Urinary bladder (tissue), 4 donors: ENCODE measurements around the gene RASSF10. TPM values are rescaled to one million over a fixed set of nuclear protein-coding genes. Genes with fewer than 3 reads are reported as not detected.

Source experiments
- DNase-seq: peaks from one replicate; pipeline ENCODE4 v3.0.0-alpha.2; 2015; ENCODE audit errors: extremely low spot score
- H3K27ac ChIP-seq: one replicate; pipeline ENCODE4 v1.5.1; 2013; ENCODE audit warnings: low read depth, mild to moderate bottlenecking, moderate library complexity
- H3K36me3 ChIP-seq: one replicate; pipeline ENCODE4 v1.6.1; 2013; ENCODE audit warnings: mild to moderate bottlenecking, moderate library complexity; ENCODE audit not compliant: insufficient read depth
- H3K4me1 ChIP-seq: one replicate; pipeline ENCODE4 v1.6.1; 2013; ENCODE audit warnings: mild to moderate bottlenecking, moderate library complexity; ENCODE audit not compliant: insufficient read depth
- H3K4me3 ChIP-seq: one replicate; pipeline ENCODE4 v1.5.1; 2013; ENCODE audit warnings: low read depth, low read length
- WGBS: extraction: QIAGEN DNeasy Blood & Tissue Kit; methylation state at CpG from one replicate; pipeline ENCODE4 v1.1.7; 2013; 5-methylcytosine and 5-hydroxymethylcytosine counted together
- polyA plus RNA-seq: library from polyadenylated mRNA; stranded (reverse); fragments of 200-250 nt; gene quantifications from one replicate; pipeline ENCODE4 v1.2.3, GENCODE V29; 2013
- total RNA-seq: library from RNA; depleted of rRNA; stranded (reverse); fragments of >200 nt; gene quantifications from one replicate; pipeline ENCODE4 v1.2.3, GENCODE V29; 2014
- donor health status: healthy with polysubstance abuse.
- donor health status: healthy.

The RASSF10 gene
- total and polyA plus RNA-seq, 2 donors: 0.71 to 1.0 TPM

DNA sequence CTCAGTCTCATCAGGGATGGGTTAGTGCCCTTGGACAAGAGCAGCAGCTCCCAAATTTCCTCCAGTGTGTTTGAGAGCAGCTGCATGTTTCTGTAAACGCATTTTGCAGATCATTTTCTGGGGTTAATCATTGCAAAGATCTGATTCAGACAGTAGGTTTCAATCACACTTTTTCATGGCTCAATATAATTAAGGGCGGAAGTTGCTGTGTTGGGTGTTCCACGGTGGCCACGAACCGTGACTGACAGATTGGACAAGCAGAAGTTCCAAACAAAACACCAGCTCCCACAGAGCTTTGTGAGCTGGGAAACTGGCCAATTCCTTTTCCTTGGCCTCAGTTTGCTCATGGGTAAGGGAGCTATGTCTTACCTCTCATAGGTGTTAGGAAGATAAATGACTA is 8.4 kb upstream of the RASSF10 start:
- Histone ChIP-seq H3K4me3 (no peak overlapping the region), H3K4me1 (no peaks in the 10 kb centered on the region), H3K36me3 (no peaks in the 10 kb centered on the region), H3K27ac (no peak overlapping the region)
- WGBS: 59% methylated on average over 5 of the region's 5 CpGs
- DNase-seq: no peak

DNA sequence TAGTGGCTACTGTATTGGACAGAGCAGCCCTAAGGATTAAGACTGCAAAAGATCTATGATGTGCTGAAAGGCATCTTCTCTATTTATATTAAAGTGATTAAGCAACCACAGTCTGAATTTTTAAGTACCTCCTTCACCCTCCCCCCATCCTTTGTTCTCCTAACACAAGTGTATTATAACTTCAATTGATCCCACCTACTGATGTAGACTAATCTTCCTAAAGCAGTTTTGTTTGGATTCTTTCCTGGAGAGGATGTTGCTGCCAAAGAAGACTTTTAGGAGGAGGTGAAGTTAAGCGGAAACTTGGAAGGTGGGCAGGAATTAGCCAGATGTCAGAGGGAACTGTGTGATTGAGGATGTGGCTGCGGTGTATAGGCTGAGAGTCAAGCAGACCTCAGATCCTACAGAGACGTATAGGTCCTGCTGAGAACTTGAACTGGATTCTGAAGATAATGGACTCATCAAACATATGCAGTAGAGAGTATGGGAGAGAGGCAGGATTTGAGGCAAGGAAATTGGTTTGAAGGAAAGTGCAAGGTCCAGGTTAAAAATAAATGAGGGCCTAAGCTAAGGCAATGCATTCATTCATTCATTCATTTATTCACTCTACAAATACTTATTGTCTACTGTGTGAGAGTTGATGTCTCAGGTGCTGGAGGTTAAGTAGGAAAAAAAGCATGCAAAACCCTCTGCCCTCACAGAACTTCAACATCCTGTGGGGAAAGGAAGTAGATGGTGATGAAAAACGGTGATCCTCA is 5.2 kb upstream of the RASSF10 start:
- no peak overlapping the region for H3K27ac ChIP-seq
- DNase-seq: no peak
- H3K4me1 ChIP-seq: no peaks in the 10 kb centered on the region
- no peak overlapping the region for H3K4me3 ChIP-seq
- WGBS: 52% methylated on average over 4 of the region's 4 CpGs
- no peaks in the 10 kb centered on the region for H3K36me3 ChIP-seq

DNA sequence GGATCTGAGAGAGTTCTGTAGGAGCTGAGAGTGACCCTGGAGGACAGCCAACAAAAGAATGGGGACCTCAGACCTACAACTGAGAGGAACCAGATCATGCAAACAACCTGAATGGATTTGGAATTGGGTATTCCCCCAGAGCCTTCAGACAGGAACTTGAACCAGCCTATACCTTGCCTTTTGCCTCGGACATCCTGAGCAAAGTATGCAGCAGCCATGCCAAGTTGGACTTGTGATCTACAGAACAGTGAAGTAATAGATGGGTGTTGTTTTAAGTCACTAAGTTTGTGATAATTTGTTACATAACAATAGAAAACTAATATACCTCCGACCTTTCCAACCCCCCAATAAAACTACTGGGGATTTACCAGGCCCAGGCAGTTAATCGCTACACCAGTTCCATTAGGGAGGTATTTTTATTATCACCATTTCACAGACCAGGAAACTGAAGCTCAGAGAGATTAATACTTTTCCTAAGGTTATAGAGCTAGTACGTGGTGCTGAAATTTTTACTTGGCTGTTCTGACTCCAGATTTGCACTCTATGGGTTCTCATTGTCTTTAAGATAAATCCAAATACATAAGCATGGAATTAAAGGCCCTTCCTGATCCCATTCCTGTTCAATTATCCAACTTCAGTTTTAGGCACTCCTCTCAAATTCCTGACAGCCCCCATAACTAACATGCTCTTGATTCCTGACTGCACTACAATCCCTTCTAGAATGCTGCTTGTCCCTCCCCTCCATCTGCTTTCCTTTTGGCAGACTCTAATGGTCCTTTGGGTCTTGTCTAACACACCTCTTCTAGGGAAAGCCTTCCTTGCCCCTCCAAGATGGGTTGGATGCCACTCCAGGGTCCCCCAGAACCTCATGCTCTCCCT is 1.7 kb upstream of the RASSF10 start:
- Histone ChIP-seq H3K4me1 (peaks cover 4% of the 10 kb centered on the region), H3K27ac (no peak overlapping the region), H3K36me3 (no peaks in the 10 kb centered on the region), H3K4me3 (no peak overlapping the region)
- 71% methylated on average over 4 of the region's 4 CpGs for WGBS
- DNase-seq: no peak

DNA sequence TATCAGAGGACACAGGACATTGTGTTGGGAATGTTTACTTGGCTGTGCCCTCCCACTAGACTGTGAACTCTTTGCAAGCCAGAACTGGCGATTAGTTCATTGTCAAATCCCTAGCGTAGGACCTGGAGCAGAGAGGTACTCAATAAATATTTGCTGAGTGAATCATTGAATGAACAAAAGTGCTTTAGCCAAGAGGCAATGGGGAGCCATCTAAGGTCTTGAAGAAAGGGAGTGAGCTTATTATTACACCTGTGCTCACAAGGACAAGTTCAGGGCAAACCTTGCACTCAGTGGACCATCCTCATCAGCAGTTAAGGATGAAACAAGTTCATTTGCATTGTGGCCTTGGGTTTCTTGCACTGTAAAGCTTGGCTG is 1.1 kb upstream of the RASSF10 start:
- Histone ChIP-seq H3K36me3 (no peaks in the 10 kb centered on the region), H3K27ac (no peak overlapping the region), H3K4me1 (peaks cover 4% of the 10 kb centered on the region), H3K4me3 (no peak overlapping the region)
- DNase-seq: peak; percentile 35
- whole genome bisulfite sequencing: 84% methylated on average over 2 of the region's 2 CpGs

DNA sequence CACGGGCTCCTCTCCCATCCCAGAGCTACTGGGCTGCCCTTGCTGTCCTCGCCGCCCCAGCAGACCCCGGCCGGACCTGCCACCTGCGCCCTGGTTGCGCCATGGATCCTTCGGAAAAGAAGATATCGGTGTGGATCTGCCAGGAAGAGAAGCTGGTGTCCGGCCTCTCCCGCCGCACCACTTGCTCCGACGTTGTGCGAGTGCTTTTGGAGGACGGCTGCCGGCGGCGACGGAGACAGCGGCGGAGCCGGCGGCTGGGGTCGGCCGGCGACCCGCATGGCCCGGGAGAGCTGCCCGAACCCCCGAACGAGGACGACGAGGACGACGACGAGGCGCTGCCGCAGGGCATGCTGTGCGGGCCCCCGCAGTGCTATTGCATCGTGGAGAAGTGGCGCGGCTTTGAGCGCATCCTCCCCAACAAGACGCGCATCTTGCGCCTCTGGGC is 382 bp downstream of the RASSF10 start:
- H3K4me1 ChIP-seq: peaks cover 4% of the 10 kb centered on the region
- H3K4me3 ChIP-seq: peak overlapping the region; percentile 21
- H3K27ac ChIP-seq: no peak overlapping the region
- no peaks in the 10 kb centered on the region for H3K36me3 ChIP-seq
- DNase-seq: no peak
- under 1% methylated on average over 48 of the region's 48 CpGs for WGBS

DNA sequence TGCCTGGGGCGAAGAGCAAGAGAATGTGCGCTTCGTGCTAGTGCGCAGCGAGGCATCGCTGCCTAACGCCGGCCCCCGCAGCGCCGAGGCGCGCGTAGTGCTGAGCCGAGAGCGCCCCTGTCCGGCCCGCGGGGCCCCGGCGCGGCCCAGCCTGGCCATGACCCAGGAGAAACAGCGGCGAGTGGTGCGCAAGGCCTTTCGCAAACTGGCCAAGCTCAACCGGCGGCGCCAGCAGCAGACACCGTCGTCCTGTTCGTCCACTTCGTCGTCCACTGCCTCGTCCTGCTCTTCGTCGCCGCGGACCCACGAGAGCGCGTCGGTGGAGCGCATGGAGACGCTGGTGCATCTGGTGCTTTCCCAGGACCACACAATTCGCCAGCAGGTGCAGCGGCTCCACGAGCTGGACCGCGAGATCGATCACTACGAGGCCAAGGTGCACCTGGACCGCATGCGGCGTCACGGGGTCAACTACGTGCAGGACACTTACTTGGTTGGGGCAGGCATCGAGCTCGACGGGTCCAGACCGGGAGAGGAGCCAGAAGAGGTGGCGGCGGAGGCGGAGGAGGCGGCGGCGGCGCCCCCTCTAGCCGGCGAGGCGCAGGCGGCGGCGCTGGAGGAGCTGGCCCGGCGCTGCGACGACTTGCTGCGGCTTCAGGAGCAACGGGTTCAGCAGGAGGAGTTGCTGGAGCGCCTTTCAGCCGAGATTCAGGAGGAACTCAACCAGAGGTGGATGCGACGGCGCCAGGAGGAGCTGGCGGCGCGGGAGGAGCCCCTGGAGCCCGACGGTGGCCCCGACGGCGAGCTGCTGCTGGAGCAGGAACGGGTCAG is 1.0 kb downstream of the RASSF10 start:
- Histone ChIP-seq H3K4me1 (peaks cover 4% of the 10 kb centered on the region), H3K36me3 (no peaks in the 10 kb centered on the region), H3K4me3 (peak overlapping the region; percentile 21), H3K27ac (no peak overlapping the region)
- 1% methylated on average over 94 of the region's 94 CpGs for WGBS
- DNase-seq: no peak

DNA sequence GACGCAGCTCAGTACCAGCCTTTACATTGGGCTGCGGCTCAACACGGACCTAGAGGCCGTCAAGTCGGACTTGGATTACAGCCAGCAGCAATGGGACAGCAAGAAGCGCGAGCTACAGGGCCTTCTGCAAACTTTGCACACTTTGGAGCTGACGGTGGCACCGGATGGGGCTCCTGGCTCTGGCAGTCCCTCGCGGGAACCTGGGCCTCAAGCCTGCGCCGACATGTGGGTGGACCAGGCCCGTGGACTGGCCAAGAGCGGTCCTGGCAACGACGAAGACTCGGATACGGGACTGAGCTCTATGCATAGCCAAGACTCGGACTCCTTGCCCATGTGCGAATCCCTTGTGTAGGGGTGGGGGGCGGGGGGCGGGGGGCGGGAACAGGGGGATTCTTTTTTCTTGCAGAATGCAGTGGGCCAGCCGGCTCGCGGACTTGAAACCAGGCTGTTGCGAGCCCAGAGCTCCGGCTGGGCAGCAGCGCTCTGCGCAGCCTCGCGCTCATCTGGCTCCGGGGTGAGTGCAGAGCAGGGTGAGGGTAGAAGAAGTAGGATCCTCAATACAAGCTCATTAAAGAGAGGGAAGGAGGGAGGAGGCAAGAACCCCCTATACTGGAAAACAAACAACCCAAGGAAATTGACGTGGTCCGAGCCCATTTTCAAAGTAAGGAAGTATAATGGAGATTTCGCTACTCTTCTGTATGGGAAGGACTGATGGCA is 1.8 kb downstream of the RASSF10 start:
- no peak overlapping the region for H3K27ac ChIP-seq

DNA sequence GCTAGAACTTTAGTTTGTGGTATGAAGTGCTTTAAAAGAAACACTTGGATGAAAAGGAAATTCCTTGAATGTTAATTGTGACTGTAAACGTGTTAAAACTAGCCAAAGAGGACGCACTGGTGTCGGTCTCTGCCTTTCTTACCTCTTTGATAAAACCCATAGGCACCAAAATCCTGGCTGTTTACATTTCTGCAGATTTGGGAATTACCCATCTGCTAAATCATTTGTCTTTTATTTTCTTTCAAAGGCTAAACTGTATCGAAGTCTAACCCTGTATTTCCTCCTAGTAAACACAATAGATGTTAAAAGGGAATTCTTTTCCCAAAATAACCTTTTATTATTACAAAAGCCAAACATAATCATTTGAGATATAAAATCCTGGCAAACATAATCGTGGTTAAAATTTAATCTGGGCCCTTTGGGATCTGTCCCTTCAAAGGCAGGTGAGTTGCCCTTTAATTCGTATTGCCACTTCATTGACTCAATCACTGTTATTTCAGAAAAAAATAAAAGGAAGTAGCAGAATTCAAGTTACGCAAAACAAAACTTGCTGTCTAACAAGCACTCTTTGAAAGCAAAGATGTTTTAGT is 2.4 kb downstream of the RASSF10 start:
- H3K4me1 ChIP-seq: peaks cover 4% of the 10 kb centered on the region
- DNase-seq: no peak
- H3K4me3 ChIP-seq: no peak overlapping the region
- 27% methylated on average over 7 of the region's 7 CpGs for whole genome bisulfite sequencing
- H3K36me3 ChIP-seq: no peaks in the 10 kb centered on the region
- no peak overlapping the region for H3K27ac ChIP-seq

More for the DNA sequence above, 1.8 kb downstream of the RASSF10 start:
- Histone ChIP-seq H3K4me3 (no peak overlapping the region), H3K36me3 (no peaks in the 10 kb centered on the region), H3K4me1 (peaks cover 4% of the 10 kb centered on the region)
- WGBS: 3% methylated on average over 37 of the region's 37 CpGs
- no peak for DNase-seq

DNA sequence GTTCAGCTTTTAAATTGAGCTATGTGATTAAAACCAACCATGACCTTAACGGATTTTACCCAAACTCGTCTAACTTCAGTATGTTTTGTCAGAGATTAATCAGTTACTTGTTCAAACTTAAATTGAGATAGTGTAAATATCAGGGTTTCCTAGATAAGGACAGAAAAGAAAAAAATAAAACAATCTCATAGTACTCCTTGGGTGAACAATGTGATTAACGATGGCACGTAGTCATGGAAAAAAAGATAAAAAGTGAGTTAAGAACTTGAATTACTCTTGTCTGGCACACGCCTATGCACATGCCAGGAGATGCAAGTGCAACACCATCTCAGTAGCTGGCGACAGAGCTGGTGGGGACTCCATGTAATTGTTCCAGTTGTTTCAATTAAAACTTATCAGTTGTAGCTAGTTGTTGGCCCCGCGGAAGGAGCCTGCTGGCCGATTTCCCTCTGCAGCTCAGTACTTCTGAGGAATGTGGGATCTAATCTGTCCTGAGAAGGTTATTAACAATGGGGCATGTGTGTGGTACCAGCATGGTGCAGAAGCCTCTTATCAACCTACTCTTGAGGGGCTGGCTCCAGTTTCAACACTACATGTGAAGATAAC is 3.0 kb downstream of the RASSF10 start:
- Histone ChIP-seq H3K27ac (no peak overlapping the region), H3K4me1 (peaks cover 4% of the 10 kb centered on the region), H3K36me3 (no peaks in the 10 kb centered on the region), H3K4me3 (no peak overlapping the region)
- 47% methylated on average over 9 of the region's 9 CpGs for WGBS
- DNase-seq: no peak

DNA sequence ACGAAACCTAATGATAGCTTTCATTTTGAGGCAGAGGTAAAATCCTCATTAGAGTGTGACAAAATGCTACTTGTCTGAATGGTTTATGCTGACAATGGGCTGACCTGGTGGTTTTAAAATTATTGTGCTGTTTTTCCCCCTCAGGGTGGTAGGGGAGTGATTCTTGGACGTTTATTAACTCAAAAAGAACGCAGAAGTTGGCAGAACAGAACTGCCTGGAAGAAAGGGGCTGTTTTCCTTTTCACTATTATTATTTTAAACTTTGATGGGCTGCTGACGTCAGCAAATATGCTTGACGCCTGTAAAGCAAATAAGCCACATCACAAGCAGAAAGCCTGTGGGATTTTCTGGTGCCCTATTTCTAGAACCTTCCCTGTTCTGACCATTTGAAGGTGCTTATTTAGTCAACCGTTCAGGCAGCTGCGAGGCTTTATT is 4.0 kb downstream of the RASSF10 start:
- no peak for DNase-seq
- Histone ChIP-seq H3K4me1 (peaks cover 4% of the 10 kb centered on the region), H3K4me3 (no peak overlapping the region), H3K36me3 (no peaks in the 10 kb centered on the region), H3K27ac (no peak overlapping the region)
- 63% methylated on average over 7 of the region's 7 CpGs for WGBS

DNA sequence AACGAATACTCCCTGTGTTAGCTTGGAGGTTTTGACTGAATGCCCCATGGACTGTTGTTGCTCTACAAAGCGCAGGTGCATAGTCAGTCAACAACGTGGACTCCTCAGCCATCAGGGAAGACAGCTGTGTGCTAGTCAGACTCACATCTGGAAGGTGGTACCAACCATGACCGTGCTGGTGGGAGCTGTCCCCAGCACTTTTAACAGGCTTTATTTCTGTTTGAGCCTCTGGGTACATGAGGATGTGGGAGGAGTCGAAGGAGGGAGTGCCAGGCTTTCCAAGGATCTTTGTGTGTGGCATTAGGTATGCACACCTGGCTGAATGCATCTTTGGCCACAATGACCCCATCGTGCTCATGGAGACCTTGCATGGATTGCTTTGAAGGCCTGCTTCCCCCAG is 6.6 kb downstream of the RASSF10 start:
- 59% methylated on average over 6 of the region's 6 CpGs for WGBS
- no peak for DNase-seq
- Histone ChIP-seq H3K36me3 (no peaks in the 10 kb centered on the region), H3K4me1 (no peaks in the 10 kb centered on the region), H3K27ac (no peak overlapping the region), H3K4me3 (no peak overlapping the region)

DNA sequence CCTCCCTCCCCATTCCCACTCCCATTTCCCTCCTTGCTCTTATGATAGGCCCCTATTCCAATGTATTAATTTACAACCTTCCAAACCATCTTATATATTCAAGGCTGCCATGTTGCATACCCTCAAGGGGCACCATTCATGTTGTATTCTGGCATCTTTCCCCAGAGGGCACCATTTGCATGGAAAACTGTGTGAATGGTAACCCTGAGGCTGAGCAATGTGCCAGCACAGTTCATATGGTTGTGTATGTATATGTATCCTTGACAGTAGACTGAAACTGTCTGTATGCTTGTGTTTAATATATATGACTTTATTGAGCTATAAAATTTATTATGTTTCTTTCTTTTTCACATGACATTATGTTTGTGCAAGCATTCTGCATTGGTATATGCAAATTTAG is 7.3 kb downstream of the RASSF10 start:
- no peaks in the 10 kb centered on the region for H3K36me3 ChIP-seq
- no peaks in the 10 kb centered on the region for H3K4me1 ChIP-seq
- no peak overlapping the region for H3K27ac ChIP-seq
- no peak overlapping the region for H3K4me3 ChIP-seq
- no peak for DNase-seq
